Gastroesophageal sphincter (tissue), 3 donors: ENCODE measurements around the gene LYPLAL1.

Source experiments
- CTCF ChIP-seq, 4 experiments: fragments of 200-600 bp in 2 of 4; fragments of 450-650 bp in 2 of 4; sonication (generic) in 1 of 4; IDR thresholded peaks; one replicate each; pipeline ENCODE4 v1.5.1; 2017 to 2019; ENCODE audit warnings: antibody characterized with exemption in 4 of 4, mild to moderate bottlenecking in 2 of 4, moderate library complexity in 2 of 4
- EP300 ChIP-seq: sonication (generic); formaldehyde crosslinking; IDR thresholded peaks from one replicate; pipeline ENCODE4 v1.6.1; 2017; ENCODE audit warnings: antibody characterized with exemption, mild to moderate bottlenecking

GRCh38 chr1:219257751-219258150 is 84.1 kb downstream of the LYPLAL1 start:
- TF ChIP-seq CTCF (IDR thresholded peaks at IDR 0.05), result no peak
- no peak for TF ChIP-seq EP300
